HG02870 (cell line): Measurements from ENCODE around the gene RPL13.

Experiments
- ATAC-seq: cut with Tn5 transposase; IDR thresholded peaks from one replicate; pipeline ENCODE4 v1.9.1; 2021; ENCODE audit warnings: mild to moderate bottlenecking, moderate library complexity; ENCODE audit not compliant: unreplicated experiment

The RPL13 gene

GRCh38 chr16:89596061-89596689 lies 35.7 kb downstream of the RPL13 start:
- no peak for ATAC-seq

GRCh38 chr16:89596957-89597649 lies 36.6 kb downstream of the RPL13 start:
- ATAC-seq, result no peak

- ATAC-seq, result no peak
Observed at GRCh38 chr16:89598199-89598598, 37.7 kb downstream of the RPL13 start.

GRCh38 chr16:89599451-89599858 lies 39.0 kb downstream of the RPL13 start:
- no peak for ATAC-seq

- no peak for ATAC-seq
Observed at GRCh38 chr16:89599902-89600301, 39.4 kb downstream of the RPL13 start.

GRCh38 chr16:89600427-89600826 lies 39.9 kb downstream of the RPL13 start:
- no peak for ATAC-seq

GRCh38 chr16:89600956-89601355 lies 40.5 kb downstream of the RPL13 start:
- ATAC-seq, result no peak

- no peak for ATAC-seq
Observed at GRCh38 chr16:89601906-89602272, 41.4 kb downstream of the RPL13 start.

GRCh38 chr16:89602273-89602951 lies 41.9 kb downstream of the RPL13 start:
- no peak for ATAC-seq

- ATAC-seq, result no peak
Observed at GRCh38 chr16:89602952-89603590, 42.6 kb downstream of the RPL13 start.

GRCh38 chr16:89604764-89605163 lies 44.3 kb downstream of the RPL13 start:
- ATAC-seq, result no peak

GRCh38 chr16:89605186-89605970 lies 44.9 kb downstream of the RPL13 start:
- no peak for ATAC-seq

GRCh38 chr16:89606006-89606405 lies 45.5 kb downstream of the RPL13 start:
- ATAC-seq, result no peak

GRCh38 chr16:89607453-89607852 lies 47.0 kb downstream of the RPL13 start:
- no peak for ATAC-seq

GRCh38 chr16:89607937-89608740 lies 47.7 kb downstream of the RPL13 start:
- ATAC-seq, result no peak

GRCh38 chr16:89610108-89610453 lies 49.6 kb downstream of the RPL13 start:
- no peak for ATAC-seq

- ATAC-seq, result no peak
Observed at GRCh38 chr16:89612415-89613166, 52.1 kb downstream of the RPL13 start.

- no peak for ATAC-seq
Observed at GRCh38 chr16:89613231-89613953, 52.9 kb downstream of the RPL13 start, which contains the start of gene DPEP1. TSS of gene DPEP1 (plus strand) at chr16:89613642. CDS start at chr16:89630411, 16,769 bp downstream.
